Subcutaneous adipose tissue (tissue), 4 donors: ENCODE measurements around the gene TECPR2. TPM values are rescaled to one million over a fixed set of nuclear protein-coding genes. Genes with fewer than 3 reads are reported as not detected.

Source experiments
- CTCF ChIP-seq: fragments of 450-650 bp; IDR thresholded peaks from one replicate; pipeline ENCODE4 v1.5.1; 2016; ENCODE audit warnings: low read depth, mild to moderate bottlenecking, control low read depth, antibody characterized with exemption, moderate library complexity
- total RNA-seq, 4 donors: library from RNA; depleted of rRNA; stranded (reverse); fragments of >200 nt; gene quantifications; one replicate each; pipeline ENCODE4 v1.1.0, GENCODE V29; 2016

The TECPR2 gene
- total RNA-seq, 4 donors from 2014 or later: 14.4 to 23.0 (median 15.0) TPM

GRCh38 chr14:102440392-102440791 lies 77.7 kb downstream of the TECPR2 start:
- TF ChIP-seq CTCF: no peak

GRCh38 chr14:102442241-102443211 lies 79.8 kb downstream of the TECPR2 start:
- TF ChIP-seq CTCF: no peak

- no peak for TF ChIP-seq CTCF
These were observed 82.3 kb downstream of the TECPR2 start for GRCh38 chr14:102445066-102445465.

GRCh38 chr14:102445641-102446040 lies 82.9 kb downstream of the TECPR2 start:
- no peak for TF ChIP-seq CTCF

GRCh38 chr14:102450206-102451063 lies 87.7 kb downstream of the TECPR2 start:
- no peak for TF ChIP-seq CTCF

- no peak for TF ChIP-seq CTCF
These were observed 88.3 kb downstream of the TECPR2 start for GRCh38 chr14:102451064-102451352.

GRCh38 chr14:102452302-102452701 lies 89.6 kb downstream of the TECPR2 start:
- no peak for TF ChIP-seq CTCF
